Effector memory CD4-positive, alpha-beta T cell (primary cell): ENCODE data around the gene ADAP1.

Source experiments
- DNase-seq, 3 donors: peaks; one replicate each; pipeline ENCODE4 v3.0.0-alpha.2; 2020
- H3K27ac ChIP-seq: 2 replicates; pipeline ENCODE4 v1.7.0; 2013; ENCODE audit warnings: mild to moderate bottlenecking, low read length, moderate library complexity; ENCODE audit not compliant: insufficient read depth, poor library complexity, severe bottlenecking
- H3K27me3 ChIP-seq: replicated peaks from 2 replicates; pipeline ENCODE4 v1.7.0; 2013; ENCODE audit warnings: mild to moderate bottlenecking, low read length; ENCODE audit not compliant: insufficient read depth, control insufficient read depth, poor library complexity, severe bottlenecking
- H3K36me3 ChIP-seq: 2 replicates; pipeline ENCODE4 v1.7.0; 2013; ENCODE audit warnings: mild to moderate bottlenecking, low read length, moderate library complexity; ENCODE audit not compliant: control insufficient read depth, insufficient read depth
- H3K4me1 ChIP-seq: 2 replicates; pipeline ENCODE4 v1.7.0; 2013; ENCODE audit warnings: low read length, mild to moderate bottlenecking; ENCODE audit not compliant: control insufficient read depth, insufficient read depth, poor library complexity, severe bottlenecking
- H3K4me3 ChIP-seq: 2 replicates; pipeline ENCODE4 v1.7.0; 2013; ENCODE audit warnings: low read length, low read depth, mild to moderate bottlenecking; ENCODE audit not compliant: insufficient read depth, poor library complexity, severe bottlenecking
- H3K9me3 ChIP-seq: 2 replicates; pipeline ENCODE4 v1.7.0; 2013; ENCODE audit warnings: mild to moderate bottlenecking, low read length, moderate library complexity; ENCODE audit not compliant: control insufficient read depth

The ADAP1 gene

GRCh38 chr7:935874-936385 is 18.6 kb downstream of the ADAP1 start:
- DNase-seq = no peak
- Histone ChIP-seq H3K27ac (no peak overlapping the region), H3K36me3 (no peaks in the 10 kb centered on the region), H3K9me3 (no peaks in the 10 kb centered on the region), H3K27me3 (no peaks in the 10 kb centered on the region), H3K4me1 (no peaks in the 10 kb centered on the region), H3K4me3 (no peak overlapping the region)

DNA sequence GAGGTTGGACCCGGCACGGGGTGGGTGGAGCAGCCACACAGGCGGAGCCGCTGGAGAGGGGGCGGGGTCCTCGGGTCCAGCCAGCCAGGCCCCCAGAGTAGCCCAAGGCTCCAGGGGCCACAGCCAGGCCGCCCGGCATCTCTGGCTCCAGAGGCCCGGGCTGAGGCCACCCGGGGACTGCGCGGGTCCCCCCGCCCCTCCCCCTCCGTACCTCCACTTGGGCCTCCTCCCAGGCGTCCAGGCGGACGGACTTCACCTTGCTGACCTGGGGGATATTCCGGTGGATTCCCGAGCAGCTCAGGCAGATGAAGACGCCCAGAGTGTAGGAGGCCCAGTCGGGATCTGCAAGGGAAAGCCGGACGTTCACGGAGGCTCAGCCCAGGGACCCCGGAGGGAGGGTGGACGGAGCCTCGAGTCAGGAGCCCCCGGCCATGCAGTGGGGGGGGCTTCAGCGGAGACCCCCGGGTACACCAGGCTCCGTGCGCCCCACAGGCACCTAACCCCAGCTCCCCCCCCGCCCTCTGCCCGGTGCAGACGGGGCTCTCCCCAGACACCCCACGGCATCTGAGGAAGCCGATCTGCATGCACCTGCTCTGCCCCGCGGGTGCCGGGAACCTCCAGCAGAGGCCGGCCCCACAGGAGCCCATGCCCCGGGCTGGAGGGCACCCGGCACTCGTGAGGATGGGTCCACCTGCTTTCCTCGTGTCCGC is 19.2 kb downstream of the ADAP1 start:
- no peak for DNase-seq
- Histone ChIP-seq H3K9me3 (no peaks in the 10 kb centered on the region), H3K27me3 (no peaks in the 10 kb centered on the region), H3K4me1 (no peaks in the 10 kb centered on the region), H3K36me3 (no peaks in the 10 kb centered on the region), H3K4me3 (no peak overlapping the region), H3K27ac (no peak overlapping the region)

GRCh38 chr7:934469-935163 is 19.9 kb downstream of the ADAP1 start:
- no peak overlapping the region for H3K4me3 ChIP-seq
- no peaks in the 10 kb centered on the region for H3K36me3 ChIP-seq
- no peak for DNase-seq
- no peaks in the 10 kb centered on the region for H3K27me3 ChIP-seq
- no peak overlapping the region for H3K27ac ChIP-seq
- H3K4me1 ChIP-seq = no peaks in the 10 kb centered on the region
- no peaks in the 10 kb centered on the region for H3K9me3 ChIP-seq

GRCh38 chr7:932651-932975 is 21.9 kb downstream of the ADAP1 start:
- Histone ChIP-seq H3K27ac (no peak overlapping the region), H3K9me3 (no peaks in the 10 kb centered on the region), H3K27me3 (no peaks in the 10 kb centered on the region), H3K4me3 (no peak overlapping the region), H3K4me1 (no peaks in the 10 kb centered on the region), H3K36me3 (no peaks in the 10 kb centered on the region)
- no peak for DNase-seq

- no peaks in the 10 kb centered on the region for H3K9me3 ChIP-seq
- no peaks in the 10 kb centered on the region for H3K36me3 ChIP-seq
- H3K4me3 ChIP-seq = no peak overlapping the region
- no peaks in the 10 kb centered on the region for H3K27me3 ChIP-seq
- H3K27ac ChIP-seq = no peak overlapping the region
- DNase-seq = no peak
- H3K4me1 ChIP-seq = no peaks in the 10 kb centered on the region
Measured at GRCh38 chr7:931871-932650, 22.4 kb downstream of the ADAP1 start.

DNA sequence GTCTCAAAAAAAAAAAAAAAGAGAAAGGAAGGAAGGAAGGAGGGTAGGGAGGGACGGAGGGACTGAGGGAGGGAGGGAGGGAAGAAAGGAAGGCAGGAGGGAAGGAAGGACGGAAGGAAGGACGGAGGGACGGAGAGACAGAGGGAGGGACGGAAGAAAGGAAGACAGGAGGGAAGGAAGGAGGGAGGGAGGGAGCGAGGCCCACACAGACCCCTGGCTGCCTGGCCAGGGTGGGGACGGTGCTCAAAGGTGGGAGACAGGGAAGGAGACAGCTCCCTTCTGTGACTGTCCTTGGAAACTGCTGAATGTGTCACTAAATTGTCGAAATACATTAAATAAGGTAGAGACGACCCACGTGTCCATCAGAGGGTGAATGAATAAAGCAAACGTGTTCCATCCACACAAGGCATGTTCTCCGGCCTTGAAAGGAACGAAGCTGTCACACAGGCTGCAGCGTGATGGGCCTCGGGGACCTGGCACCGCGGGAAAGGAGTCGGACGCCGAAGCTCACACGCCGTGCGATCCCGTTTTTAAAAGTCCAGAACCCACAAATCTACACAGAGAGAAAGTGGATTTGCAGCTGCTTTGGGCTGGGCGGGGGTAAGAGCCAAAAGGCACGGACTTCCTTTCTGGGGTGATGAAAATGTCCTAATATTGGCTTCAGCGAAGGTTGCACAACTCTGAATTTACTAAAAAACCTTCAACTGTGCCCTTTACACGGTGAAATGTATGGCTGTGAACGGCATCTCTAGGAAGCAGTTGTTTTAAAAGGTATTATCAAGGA is 23.3 kb downstream of the ADAP1 start:
- H3K9me3 ChIP-seq = no peaks in the 10 kb centered on the region
- no peak for DNase-seq
- H3K27me3 ChIP-seq = no peaks in the 10 kb centered on the region
- no peak overlapping the region for H3K4me3 ChIP-seq
- no peaks in the 10 kb centered on the region for H3K4me1 ChIP-seq
- H3K27ac ChIP-seq = no peak overlapping the region
- no peaks in the 10 kb centered on the region for H3K36me3 ChIP-seq

DNA sequence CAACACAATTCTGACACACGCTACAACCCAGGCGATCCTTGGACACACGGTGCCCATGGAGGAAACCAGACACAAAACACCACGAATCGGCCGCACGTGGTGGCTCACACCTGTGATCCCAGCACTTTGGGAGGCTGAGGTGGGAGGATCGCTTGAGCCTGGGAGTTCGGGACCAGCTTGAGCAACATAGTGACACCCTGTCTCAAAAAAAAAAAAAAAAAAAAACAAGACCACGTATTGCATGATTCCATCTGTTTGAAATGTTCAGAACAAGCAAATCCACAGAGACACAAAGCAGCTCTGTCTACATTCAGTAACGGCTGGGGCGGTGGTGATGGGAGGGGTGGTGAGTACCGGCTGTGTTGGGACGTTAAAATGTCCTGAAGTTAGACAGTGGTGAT is 25.2 kb downstream of the ADAP1 start:
- no peaks in the 10 kb centered on the region for H3K36me3 ChIP-seq
- no peaks in the 10 kb centered on the region for H3K27me3 ChIP-seq
- DNase-seq = no peak
- no peak overlapping the region for H3K27ac ChIP-seq
- H3K4me3 ChIP-seq = no peak overlapping the region
- H3K9me3 ChIP-seq = no peaks in the 10 kb centered on the region
- H3K4me1 ChIP-seq = peaks cover 7% of the 10 kb centered on the region

- Histone ChIP-seq H3K4me1 (peaks cover 19% of the 10 kb centered on the region), H3K27me3 (no peaks in the 10 kb centered on the region), H3K36me3 (no peaks in the 10 kb centered on the region), H3K9me3 (no peaks in the 10 kb centered on the region), H3K27ac (no peak overlapping the region), H3K4me3 (no peak overlapping the region)
- no peak for DNase-seq
Measured at GRCh38 chr7:927031-927671, 27.3 kb downstream of the ADAP1 start.
